ENCODE measurements around the gene ERVK3-1.

The ERVK3-1 gene

DNA sequence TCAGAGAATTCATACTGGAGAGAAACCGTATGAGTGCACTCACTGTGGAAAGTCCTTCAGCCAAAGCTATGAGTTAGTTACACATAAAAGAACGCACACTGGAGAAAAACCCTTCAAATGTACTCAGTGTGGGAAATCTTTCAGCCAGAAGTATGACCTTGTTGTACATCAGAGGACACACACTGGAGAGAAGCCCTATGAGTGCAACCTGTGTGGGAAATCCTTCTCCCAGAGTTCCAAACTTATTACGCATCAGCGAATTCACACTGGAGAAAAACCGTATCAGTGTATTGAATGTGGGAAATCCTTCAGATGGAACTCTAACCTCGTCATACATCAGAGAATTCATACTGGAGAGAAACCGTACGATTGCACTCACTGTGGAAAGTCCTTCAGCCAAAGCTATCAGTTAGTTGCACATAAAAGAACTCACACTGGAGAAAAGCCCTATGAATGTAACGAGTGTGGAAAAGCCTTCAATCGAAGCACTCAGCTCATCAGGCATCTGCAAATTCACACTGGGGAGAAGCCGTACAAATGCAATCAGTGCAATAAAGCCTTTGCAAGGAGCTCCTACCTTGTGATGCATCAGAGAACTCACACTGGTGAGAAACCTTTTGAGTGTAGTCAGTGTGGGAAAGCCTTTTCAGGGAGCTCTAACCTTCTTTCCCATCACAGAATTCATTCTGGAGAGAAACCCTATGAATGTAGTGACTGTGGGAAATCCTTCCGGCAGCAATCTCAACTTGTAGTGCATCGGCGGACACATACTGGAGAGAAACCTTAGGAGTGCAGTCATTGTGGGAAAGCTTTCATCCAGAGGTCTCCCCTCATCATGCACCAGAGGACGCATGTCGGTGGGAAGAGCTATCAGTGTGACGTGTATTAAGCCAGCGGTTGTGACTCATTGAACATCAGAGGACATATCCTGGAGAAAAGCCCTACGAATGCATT lies 42.9 kb upstream of the ERVK3-1 start:
- peaks cover 60% of the 10 kb centered on the region for H3K9me3 ChIP-seq (ENCODE audit: low read length)
- no peaks in the 10 kb centered on the region for H3K9me2 ChIP-seq (ENCODE audit: low read depth, low read length)
- no peaks in the 10 kb centered on the region for H3K79me2 ChIP-seq (ENCODE audit: insufficient read depth, low read length)
- no peak overlapping the region for H3K4me2 ChIP-seq (ENCODE audit: low read length)
- peaks cover 12% of the 10 kb centered on the region for H3F3A ChIP-seq (ENCODE audit: insufficient read depth, low read length)
- H3K27me3 ChIP-seq (ENCODE audit: insufficient read depth, low read length): no peaks in the 10 kb centered on the region
- TF ChIP-seq EZH2 (IDR thresholded peaks at IDR 0.05; ENCODE audit: borderline replicate concordance, low read length): no peak
- TF ChIP-seq CTCF (IDR thresholded peaks at IDR 0.05; ENCODE audit: low read length): no peak
- no peaks in the 10 kb centered on the region for H3K4me1 ChIP-seq (ENCODE audit: insufficient read depth, low read length, severe bottlenecking)
- H3K4me3 ChIP-seq (ENCODE audit: low read depth, low read length, poor library complexity, severe bottlenecking): no peak overlapping the region
- no peak overlapping the region for H3K27ac ChIP-seq (ENCODE audit: low read depth, low read length, poor library complexity, severe bottlenecking)
- H4K20me1 ChIP-seq (ENCODE audit: insufficient read depth, low read length): no peaks in the 10 kb centered on the region
- H3K36me3 ChIP-seq (ENCODE audit: insufficient read depth, low read length): peaks cover 71% of the 10 kb centered on the region
- no peak overlapping the region for H2AFZ ChIP-seq (ENCODE audit: low read length)
- no peak overlapping the region for H3K9ac ChIP-seq (ENCODE audit: low read length)

DNA sequence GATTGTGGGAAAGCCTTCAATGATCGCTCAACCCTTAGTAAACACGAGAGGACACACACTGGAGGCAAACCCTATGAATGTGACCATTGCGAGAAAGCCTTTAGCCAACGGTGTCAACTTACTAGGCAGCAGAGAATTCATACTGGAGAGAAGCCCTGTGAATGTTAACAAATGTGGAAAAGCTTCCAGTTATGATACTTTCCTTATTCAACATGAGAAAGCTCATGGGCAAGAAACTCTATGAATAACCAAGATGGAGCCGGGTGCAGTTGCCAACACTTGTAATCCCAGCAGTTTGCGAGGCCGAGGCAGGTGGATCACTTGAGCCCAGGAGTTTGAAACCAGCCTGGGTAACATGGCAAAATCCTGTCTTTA lies 42.3 kb upstream of the ERVK3-1 start:
- Histone ChIP-seq H3K9me2 (ENCODE audit: low read depth, low read length) (no peaks in the 10 kb centered on the region), H3K4me3 (ENCODE audit: low read depth, low read length, poor library complexity, severe bottlenecking) (no peak overlapping the region), H4K20me1 (ENCODE audit: insufficient read depth, low read length) (no peaks in the 10 kb centered on the region), H3K4me2 (ENCODE audit: low read length) (no peak overlapping the region), H2AFZ (ENCODE audit: low read length) (no peak overlapping the region), H3K27me3 (ENCODE audit: insufficient read depth, low read length) (no peaks in the 10 kb centered on the region), H3K4me1 (ENCODE audit: insufficient read depth, low read length, severe bottlenecking) (no peaks in the 10 kb centered on the region), H3K36me3 (ENCODE audit: insufficient read depth, low read length) (peaks cover 64% of the 10 kb centered on the region), H3K27ac (ENCODE audit: low read depth, low read length, poor library complexity, severe bottlenecking) (no peak overlapping the region), H3F3A (ENCODE audit: insufficient read depth, low read length) (peaks cover 12% of the 10 kb centered on the region), H3K79me2 (ENCODE audit: insufficient read depth, low read length) (no peaks in the 10 kb centered on the region), H3K9ac (ENCODE audit: low read length) (no peak overlapping the region), H3K9me3 (ENCODE audit: low read length) (peaks cover 54% of the 10 kb centered on the region)
- TF ChIP-seq CTCF (IDR thresholded peaks at IDR 0.05; ENCODE audit: low read length) (no peak), EZH2 (IDR thresholded peaks at IDR 0.05; ENCODE audit: borderline replicate concordance, low read length) (no peak)

- no peaks in the 10 kb centered on the region for H3K4me1 ChIP-seq (ENCODE audit: insufficient read depth, low read length, severe bottlenecking)
- H3K36me3 ChIP-seq (ENCODE audit: insufficient read depth, low read length): peaks cover 46% of the 10 kb centered on the region
- H3K4me3 ChIP-seq (ENCODE audit: low read depth, low read length, poor library complexity, severe bottlenecking): no peak overlapping the region
- H2AFZ ChIP-seq (ENCODE audit: low read length): no peak overlapping the region
- H3K9me3 ChIP-seq (ENCODE audit: low read length): peaks cover 43% of the 10 kb centered on the region
- no peaks in the 10 kb centered on the region for H3K79me2 ChIP-seq (ENCODE audit: insufficient read depth, low read length)
- H3F3A ChIP-seq (ENCODE audit: insufficient read depth, low read length): peaks cover 12% of the 10 kb centered on the region
- no peaks in the 10 kb centered on the region for H3K27me3 ChIP-seq (ENCODE audit: insufficient read depth, low read length)
- no peak overlapping the region for H3K4me2 ChIP-seq (ENCODE audit: low read length)
- TF ChIP-seq EZH2 (IDR thresholded peaks at IDR 0.05; ENCODE audit: borderline replicate concordance, low read length) (no peak), CTCF (IDR thresholded peaks at IDR 0.05; ENCODE audit: low read length) (no peak)
- no peak overlapping the region for H3K9ac ChIP-seq (ENCODE audit: low read length)
- no peak overlapping the region for H3K27ac ChIP-seq (ENCODE audit: low read depth, low read length, poor library complexity, severe bottlenecking)
- H4K20me1 ChIP-seq (ENCODE audit: insufficient read depth, low read length): no peaks in the 10 kb centered on the region
- H3K9me2 ChIP-seq (ENCODE audit: low read depth, low read length): no peaks in the 10 kb centered on the region
These were observed 40.1 kb upstream of the ERVK3-1 start for GRCh38 chr19:58265100-58265499.
